Neuronal stem cell (in vitro differentiated cells): ENCODE measurements around the gene CACNG3.

ENCODE experiments used
- DNase-seq: peaks from one replicate; pipeline ENCODE4 v3.0.0-alpha.2; 2013; ENCODE audit warnings: low spot score
- H2AFZ ChIP-seq: one replicate; pipeline ENCODE4 v1.6.1; 2013; ENCODE audit warnings: mild to moderate bottlenecking, low read length, inconsistent platforms
- H2AK5ac ChIP-seq: 2 replicates; pipeline ENCODE4 v1.6.1; 2013; ENCODE audit warnings: low read depth, mild to moderate bottlenecking, inconsistent platforms, low read length, moderate library complexity, mixed read lengths
- H2BK120ac ChIP-seq: 2 replicates; pipeline ENCODE4 v1.6.1; 2013; ENCODE audit warnings: low read depth, mild to moderate bottlenecking, inconsistent platforms, low read length, moderate library complexity, mixed read lengths
- H2BK12ac ChIP-seq: one replicate; pipeline ENCODE4 v1.6.1; 2013; ENCODE audit warnings: low read length, inconsistent platforms
- H2BK15ac ChIP-seq: 2 replicates; pipeline ENCODE4 v1.6.1; 2013; ENCODE audit warnings: mild to moderate bottlenecking, low read length, inconsistent platforms, mixed read lengths
- H2BK5ac ChIP-seq: one replicate; pipeline ENCODE4 v1.6.1; 2013; ENCODE audit warnings: inconsistent platforms, mild to moderate bottlenecking, low read length, moderate library complexity
- H3K14ac ChIP-seq: one replicate; pipeline ENCODE4 v1.6.1; 2013; ENCODE audit warnings: low read length, inconsistent platforms
- H3K18ac ChIP-seq: 2 replicates; pipeline ENCODE4 v1.6.1; 2013; ENCODE audit warnings: low read length, inconsistent platforms
- H3K23ac ChIP-seq: 2 replicates; pipeline ENCODE4 v1.6.1; 2013; ENCODE audit warnings: low read depth, mild to moderate bottlenecking, mixed read lengths, low read length, inconsistent platforms; ENCODE audit not compliant: poor library complexity
- H3K27ac ChIP-seq: replicated peaks from 3 replicates; pipeline ENCODE4 v1.5.1; 2013; ENCODE audit warnings: low read length, inconsistent platforms
- H3K27me3 ChIP-seq, 3 experiments: 2 replicates each; pipeline ENCODE4 v1.6.1; 2013; ENCODE audit warnings: low read length in 3 of 3, mild to moderate bottlenecking in 2 of 3, inconsistent platforms in 1 of 3, low read depth in 1 of 3, mixed read lengths in 1 of 3, moderate library complexity in 1 of 3; ENCODE audit not compliant: control insufficient read depth in 3 of 3, insufficient read depth in 3 of 3
- H3K36me3 ChIP-seq, 2 donors: replicated peaks in 1 of 2; 2 replicates each; pipeline ENCODE4 v1.6.1; 2013; ENCODE audit warnings: low read length in 2 of 2; ENCODE audit not compliant: control insufficient read depth in 2 of 2, insufficient read depth in 2 of 2
- H3K4ac ChIP-seq: 2 replicates; pipeline ENCODE4 v1.6.1; 2013; ENCODE audit warnings: inconsistent platforms, mild to moderate bottlenecking, low read length, moderate library complexity
- H3K4me1 ChIP-seq, 2 donors: 1 replicate in 1 of 2; 2 replicates in 1 of 2; pipeline ENCODE4 v1.6.1; 2013; ENCODE audit warnings: low read length in 2 of 2, low read depth in 1 of 2; ENCODE audit not compliant: control insufficient read depth in 2 of 2, insufficient read depth in 1 of 2
- H3K4me2 ChIP-seq: one replicate; pipeline ENCODE4 v1.6.1; 2013; ENCODE audit warnings: mild to moderate bottlenecking, low read length, inconsistent platforms; ENCODE audit not compliant: insufficient read depth, poor library complexity, severe bottlenecking
- H3K4me3 ChIP-seq, 2 donors: 2 replicates each; pipeline ENCODE4 v1.5.1; 2013; ENCODE audit warnings: low read length in 2 of 2, mild to moderate bottlenecking in 2 of 2, inconsistent platforms in 1 of 2, moderate library complexity in 1 of 2
- H3K79me1 ChIP-seq: one replicate; pipeline ENCODE4 v1.6.1; 2013; ENCODE audit warnings: low read depth, mild to moderate bottlenecking, inconsistent platforms, low read length, moderate library complexity
- H3K9ac ChIP-seq: one replicate; pipeline ENCODE4 v1.6.1; 2013; ENCODE audit warnings: mild to moderate bottlenecking, low read depth, low read length, inconsistent platforms; ENCODE audit not compliant: poor library complexity
- H3K9me3 ChIP-seq, 2 donors: replicated peaks in 1 of 2; 2 replicates each; pipeline versions ENCODE3 to v1.6.1; 2013; ENCODE audit warnings: low read length in 2 of 2, mild to moderate bottlenecking in 2 of 2, inconsistent platforms in 1 of 2, low read depth in 1 of 2, mixed read lengths in 1 of 2, moderate library complexity in 1 of 2; ENCODE audit not compliant: control insufficient read depth in 2 of 2, insufficient read depth in 1 of 2
- H4K8ac ChIP-seq: one replicate; pipeline ENCODE4 v1.6.1; 2013; ENCODE audit warnings: low read depth, mild to moderate bottlenecking, inconsistent platforms, low read length, moderate library complexity
- H4K91ac ChIP-seq: one replicate; pipeline ENCODE4 v1.6.1; 2013; ENCODE audit warnings: low read length, low read depth, mild to moderate bottlenecking, inconsistent platforms; ENCODE audit not compliant: poor library complexity
- WGBS, 2 donors: extraction: QIAGEN DNeasy Blood & Tissue Kit; methylation state at CpG; one replicate each; pipeline ENCODE4 v1.1.7; 2013; ENCODE audit warnings: missing lambda C conversion rate in 2 of 2, mixed read lengths in 1 of 2; ENCODE audit not compliant: insufficient read length in 2 of 2, insufficient replicate concordance in 1 of 2; ENCODE audit errors: extremely low coverage in 2 of 2; 5-methylcytosine and 5-hydroxymethylcytosine counted together

Gene CACNG3

GRCh38 chr16:24228514-24228913 is 27.6 kb upstream of the CACNG3 start:
- WGBS, 2 donors = no CpG with 5 or more reads among the region's 7 CpGs
- no peaks in the 10 kb centered on the region for H3K9me3 ChIP-seq
- no peak overlapping the region for H2BK120ac ChIP-seq
- H3K36me3 ChIP-seq = no peaks in the 10 kb centered on the region
- no peak overlapping the region for H3K23ac ChIP-seq
- no peak overlapping the region for H3K27ac ChIP-seq
- H3K4me3 ChIP-seq = no peak overlapping the region
- no peak overlapping the region for H2AFZ ChIP-seq
- no peaks in the 10 kb centered on the region for H3K27me3 ChIP-seq
- H3K9ac ChIP-seq = no peak overlapping the region
- no peak overlapping the region for H2BK5ac ChIP-seq
- DNase-seq = no peak
- H3K79me1 ChIP-seq = no peaks in the 10 kb centered on the region
- H3K18ac ChIP-seq = no peak overlapping the region
- H3K14ac ChIP-seq = no peak overlapping the region
- no peak overlapping the region for H3K4me2 ChIP-seq
- no peak overlapping the region for H4K91ac ChIP-seq
- no peak overlapping the region for H3K4ac ChIP-seq
- no peak overlapping the region for H2BK12ac ChIP-seq
- no peak overlapping the region for H2BK15ac ChIP-seq
- H4K8ac ChIP-seq = no peak overlapping the region
- H2AK5ac ChIP-seq = no peak overlapping the region
- H3K4me1 ChIP-seq = no peaks in the 10 kb centered on the region

DNA sequence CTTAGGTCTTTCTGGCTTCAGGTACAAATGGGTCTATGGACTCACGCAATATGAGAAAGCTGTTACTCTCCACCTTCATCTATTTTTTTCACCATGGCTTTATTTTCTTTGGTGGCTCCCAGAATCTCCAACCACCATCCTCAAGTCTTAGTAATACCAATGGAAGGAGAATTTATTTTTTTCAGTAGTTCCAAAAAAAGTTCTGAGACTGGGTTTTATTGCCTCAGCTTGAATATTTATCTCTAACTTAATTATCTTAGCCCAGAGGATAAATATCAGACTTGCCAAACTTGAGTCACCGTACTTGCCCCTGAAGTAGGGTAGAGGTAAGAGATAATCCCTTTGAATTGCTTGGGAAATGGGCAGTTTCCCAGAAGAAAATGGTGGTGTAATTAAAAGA is 23.2 kb upstream of the CACNG3 start:
- Histone ChIP-seq H3K4me2 (no peak overlapping the region), H3K9me3 (no peaks in the 10 kb centered on the region), H3K36me3 (no peaks in the 10 kb centered on the region), H4K91ac (no peak overlapping the region), H2AFZ (no peak overlapping the region), H3K4ac (no peak overlapping the region), H3K14ac (no peak overlapping the region), H3K79me1 (no peaks in the 10 kb centered on the region), H3K4me1 (no peaks in the 10 kb centered on the region), H3K18ac (no peak overlapping the region), H4K8ac (no peak overlapping the region), H2BK120ac (no peak overlapping the region), H3K27me3 (no peaks in the 10 kb centered on the region), H2BK15ac (no peak overlapping the region), H2BK12ac (no peak overlapping the region), H2AK5ac (no peak overlapping the region), H2BK5ac (no peak overlapping the region), H3K27ac (no peak overlapping the region), H3K4me3 (no peak overlapping the region), H3K23ac (no peak overlapping the region), H3K9ac (no peak overlapping the region)
- DNase-seq = no peak
- no CpG with 5 or more reads among the region's 2 CpGs for WGBS, 2 donors

DNA sequence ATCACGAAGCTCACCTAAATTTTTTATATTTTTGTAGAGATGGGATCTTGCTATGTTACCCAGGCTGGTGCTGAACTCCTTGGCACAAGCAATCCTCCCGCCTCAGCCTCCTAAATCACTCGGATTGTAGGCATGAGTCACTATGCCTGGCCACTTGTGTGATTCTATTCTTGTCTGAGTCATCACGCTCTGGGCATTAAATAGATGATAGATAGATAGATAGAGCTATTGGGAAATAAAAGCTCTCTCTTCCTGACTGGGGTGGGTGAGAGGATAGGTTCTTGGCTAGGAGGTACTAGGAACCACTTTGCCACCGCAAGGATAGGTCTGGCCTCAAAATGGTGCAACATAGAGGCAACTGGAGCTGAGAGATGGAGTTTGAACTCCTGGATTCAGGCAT is 21.4 kb upstream of the CACNG3 start:
- H3K14ac ChIP-seq = no peak overlapping the region
- WGBS, 2 donors = no CpG with 5 or more reads among the region's 5 CpGs
- no peak overlapping the region for H3K4me3 ChIP-seq
- H2BK120ac ChIP-seq = no peak overlapping the region
- no peak overlapping the region for H3K18ac ChIP-seq
- no peaks in the 10 kb centered on the region for H3K4me1 ChIP-seq
- H2BK5ac ChIP-seq = no peak overlapping the region
- no peak overlapping the region for H2AFZ ChIP-seq
- no peak overlapping the region for H2BK15ac ChIP-seq
- H4K91ac ChIP-seq = no peak overlapping the region
- H2BK12ac ChIP-seq = no peak overlapping the region
- H3K4ac ChIP-seq = no peak overlapping the region
- H3K9me3 ChIP-seq = no peaks in the 10 kb centered on the region
- DNase-seq = no peak
- H3K9ac ChIP-seq = no peak overlapping the region
- H3K27ac ChIP-seq = no peak overlapping the region
- H4K8ac ChIP-seq = no peak overlapping the region
- H3K79me1 ChIP-seq = no peaks in the 10 kb centered on the region
- no peak overlapping the region for H2AK5ac ChIP-seq
- no peak overlapping the region for H3K23ac ChIP-seq
- no peak overlapping the region for H3K4me2 ChIP-seq
- no peaks in the 10 kb centered on the region for H3K36me3 ChIP-seq
- no peaks in the 10 kb centered on the region for H3K27me3 ChIP-seq

GRCh38 chr16:24235806-24236205 is 20.3 kb upstream of the CACNG3 start:
- WGBS, 2 donors = no CpG with 5 or more reads among the region's 2 CpGs
- no peaks in the 10 kb centered on the region for H3K79me1 ChIP-seq
- no peaks in the 10 kb centered on the region for H3K27me3 ChIP-seq
- H3K4me3 ChIP-seq = no peak overlapping the region
- H2BK5ac ChIP-seq = no peak overlapping the region
- no peak overlapping the region for H3K4ac ChIP-seq
- DNase-seq = no peak
- H3K9ac ChIP-seq = no peak overlapping the region
- H2AK5ac ChIP-seq = no peak overlapping the region
- H3K4me1 ChIP-seq = no peaks in the 10 kb centered on the region
- no peak overlapping the region for H4K91ac ChIP-seq
- H3K27ac ChIP-seq = no peak overlapping the region
- no peaks in the 10 kb centered on the region for H3K36me3 ChIP-seq
- H2BK120ac ChIP-seq = no peak overlapping the region
- no peak overlapping the region for H3K18ac ChIP-seq
- no peaks in the 10 kb centered on the region for H3K9me3 ChIP-seq
- H2BK12ac ChIP-seq = no peak overlapping the region
- no peak overlapping the region for H2BK15ac ChIP-seq
- no peak overlapping the region for H3K14ac ChIP-seq
- no peak overlapping the region for H4K8ac ChIP-seq
- H3K23ac ChIP-seq = no peak overlapping the region
- H3K4me2 ChIP-seq = no peak overlapping the region
- no peak overlapping the region for H2AFZ ChIP-seq
